AG08395 (cell line): ENCODE measurements around the gene GMCL2.

ENCODE experiments used
- DNase-seq: peaks from one replicate; pipeline ENCODE4 v3.0.0; 2012; ENCODE audit warnings: mixed read lengths, low spot score

GMCL2 gene

DNA sequence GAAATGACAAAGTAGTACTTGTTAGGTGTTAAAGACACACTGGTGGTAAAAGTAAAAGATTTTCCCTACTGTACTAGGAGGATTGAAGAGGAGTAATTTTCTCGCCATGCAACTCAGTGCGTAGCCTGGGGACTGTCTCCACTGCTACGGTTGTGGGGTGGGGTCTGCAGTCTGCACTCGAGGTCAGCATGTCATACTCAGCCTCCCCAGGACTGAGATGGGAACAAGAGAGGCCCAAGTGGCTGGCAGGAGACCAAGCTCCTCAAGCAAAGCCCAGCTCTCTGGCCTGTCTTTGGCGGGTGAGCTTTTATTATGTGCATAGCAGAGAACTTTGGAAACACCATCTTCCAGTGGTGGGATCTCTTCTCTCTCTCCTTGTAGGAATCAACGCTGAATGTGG lies 43.9 kb downstream of the GMCL2 start:
- DNase-seq = no peak

DNA sequence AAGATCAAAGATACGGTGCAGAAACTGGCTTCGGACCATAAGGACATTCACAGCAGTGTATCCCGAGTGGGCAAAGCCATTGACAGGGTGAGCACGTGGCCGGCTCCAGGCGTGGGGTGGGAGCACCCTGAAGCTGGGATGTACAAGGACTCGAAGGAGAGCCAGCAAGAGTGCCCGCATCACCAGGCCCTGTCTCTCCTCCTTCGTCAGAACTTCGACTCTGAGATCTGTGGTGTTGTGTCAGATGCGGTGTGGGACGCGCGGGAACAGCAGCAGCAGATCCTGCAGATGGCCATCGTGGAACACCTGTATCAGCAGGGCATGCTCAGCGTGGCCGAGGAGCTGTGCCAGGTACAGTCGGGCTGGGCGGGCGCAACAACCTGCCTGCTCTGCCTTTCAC lies 44.5 kb downstream of the GMCL2 start:
- no peak for DNase-seq

- DNase-seq = no peak
These were observed 45.6 kb downstream of the GMCL2 start for GRCh38 chr5:178141550-178141949.

DNA sequence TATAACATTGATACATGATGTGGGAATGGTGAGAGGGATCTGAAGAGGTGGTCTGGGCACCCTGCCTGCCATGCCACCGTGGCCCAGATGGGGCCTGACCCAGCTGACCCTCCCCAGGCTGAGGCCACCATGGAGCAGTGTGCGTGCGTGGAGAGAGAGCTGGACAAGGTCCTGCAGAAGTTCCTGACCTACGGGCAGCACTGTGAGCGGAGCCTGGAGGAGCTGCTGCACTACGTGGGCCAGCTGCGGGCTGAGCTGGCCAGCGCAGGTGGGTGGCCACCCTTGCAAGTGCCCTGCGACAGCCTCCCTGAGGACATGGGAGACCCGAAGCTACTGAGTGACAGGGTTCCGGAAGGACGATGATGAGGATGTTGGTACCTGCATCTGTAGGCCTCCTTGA lies 49.2 kb downstream of the GMCL2 start:
- no peak for DNase-seq

DNA sequence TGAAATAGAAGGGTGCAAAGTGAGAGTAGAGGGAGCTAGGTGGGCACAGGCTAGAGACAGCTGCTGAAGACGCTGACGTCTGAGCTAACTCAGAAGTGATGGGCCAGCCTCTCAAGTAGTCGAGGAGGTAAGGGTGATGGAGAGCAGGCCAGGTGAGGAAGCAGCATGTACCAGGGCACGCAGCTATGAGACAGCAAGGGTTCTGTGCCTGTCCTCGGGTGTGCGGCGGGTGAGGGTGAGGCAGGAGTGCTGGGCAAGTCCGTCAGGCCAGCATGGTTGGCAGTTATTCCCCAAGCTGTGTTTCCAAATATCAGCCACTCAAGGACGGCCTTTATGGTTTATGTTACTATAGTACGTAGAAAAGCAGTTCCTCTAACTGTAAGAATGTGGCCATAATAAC lies 50.2 kb downstream of the GMCL2 start:
- no peak for DNase-seq
